Left kidney (tissue), 8 donors: ENCODE results near the gene TMEM269. TPM values are rescaled to one million over a fixed set of nuclear protein-coding genes. Genes with fewer than 3 reads are reported as not detected.
A peak's percentile ranks its signal among the peaks of the same experiment; 100 is the strongest.

Experiments
- DNase-seq: peaks from one replicate; pipeline ENCODE4 v3.0.0-alpha.2; 2013
- long read RNA-seq, 8 donors: transcript quantifications; one replicate each; lab custom pipeline, GENCODE V29; 2026
- polyA plus RNA-seq: library from polyadenylated mRNA; unstranded; fragments of 120-200 nt; gene quantifications from one replicate; pipeline ENCODE4 v1.2.1, GENCODE V29; 2013; ENCODE audit not compliant: insufficient read length

The TMEM269 gene, protein sequence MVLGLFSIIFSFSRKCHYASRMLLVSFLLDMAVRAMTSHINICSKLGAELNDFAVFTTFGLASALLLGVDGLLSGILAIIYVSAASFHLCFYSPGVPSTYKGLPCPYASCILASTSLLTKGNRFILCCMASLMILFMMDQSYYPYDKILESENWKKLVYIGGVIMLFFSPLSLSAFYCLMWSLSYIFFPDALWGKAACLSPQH
- 1.3 TPM for polyA plus RNA-seq
- long read RNA-seq, donor 1, partial matches to known transcripts, result 43 of 199 reads
- long read RNA-seq, donor 1, other reads (novel, unspliced or antisense), result 156 of 199 reads
- long read RNA-seq, donor 2, partial matches to known transcripts, result 30 of 160 reads
- long read RNA-seq, donor 2, other reads (novel, unspliced or antisense), result 130 of 160 reads
- long read RNA-seq, donor 3, partial matches to known transcripts, result 21 of 107 reads
- long read RNA-seq, donor 3, other reads (novel, unspliced or antisense), result 86 of 107 reads
- long read RNA-seq, donor 4, result 0 reads
- long read RNA-seq, donor 5, result 0 reads
- long read RNA-seq, donor 6, partial matches to known transcripts, result 41 of 184 reads
- long read RNA-seq, donor 6, other reads (novel, unspliced or antisense), result 143 of 184 reads
- long read RNA-seq, donor 7, result 0 reads
- long read RNA-seq, donor 8, result 0 reads

DNA sequence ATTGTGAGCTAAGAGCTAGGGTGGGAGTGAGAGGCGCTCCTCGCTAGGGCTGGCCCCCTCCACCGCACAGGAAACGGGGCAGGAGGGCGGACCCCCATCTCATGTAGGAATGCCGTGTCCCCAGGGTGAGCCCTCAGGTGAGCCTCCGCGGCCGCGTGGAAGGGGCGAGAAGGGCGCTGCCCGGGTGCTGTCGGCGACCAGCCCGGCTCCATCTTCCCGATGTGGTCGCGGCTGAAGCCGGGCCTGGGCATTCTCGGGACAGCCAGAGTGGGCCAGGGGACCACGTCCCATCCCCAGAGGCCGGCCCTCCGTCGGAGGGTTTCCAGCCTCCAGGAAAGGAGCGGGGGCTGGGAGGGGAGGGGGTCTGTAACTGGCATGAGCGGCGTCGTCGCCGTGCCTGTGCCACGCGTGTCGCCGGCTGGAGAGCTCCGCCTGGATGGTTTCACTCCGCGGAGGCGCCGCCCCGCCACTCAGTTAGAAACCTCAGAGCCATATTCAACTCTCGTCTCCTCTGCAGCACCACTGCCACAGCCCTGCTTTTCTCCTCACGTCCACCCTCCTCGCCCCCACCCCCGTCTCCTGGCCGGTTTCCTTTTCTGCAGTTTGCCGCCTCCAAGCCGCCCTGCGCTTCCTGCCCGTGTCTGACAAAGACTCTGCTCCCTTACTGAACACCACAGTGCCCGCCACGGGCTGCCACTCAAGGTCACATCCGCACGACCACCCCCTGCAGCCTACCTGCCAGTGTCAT is at the start of gene TMEM269:
Gene TMEM269 (plus strand): TSS at position 46 of the 748 bp plus-strand sequence. CDS start 4,903 bp downstream, outside the sequence.
- DNase-seq, result peak; percentile 12

DNA sequence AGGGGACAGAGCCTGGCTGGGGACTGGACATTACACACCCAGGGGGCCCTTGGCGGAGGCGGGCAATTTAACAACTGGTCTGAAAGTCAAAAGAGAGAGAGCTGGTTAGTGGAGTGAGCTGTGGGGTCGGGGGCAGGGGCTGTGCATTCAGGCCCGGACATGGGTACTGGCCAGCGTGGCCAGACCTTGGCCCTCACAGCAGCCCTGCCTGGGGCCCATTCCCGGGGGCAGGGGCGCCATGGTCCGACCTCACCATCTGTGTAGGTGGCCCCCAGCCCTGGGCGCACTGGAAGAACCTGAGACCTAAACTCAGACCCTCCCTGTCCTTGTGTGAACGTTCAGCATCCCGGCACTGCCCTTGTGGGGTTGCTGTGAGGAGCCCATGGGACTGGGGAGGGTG is 49.7 kb upstream of the TMEM269 start:
- DNase-seq, result no peak

DNA sequence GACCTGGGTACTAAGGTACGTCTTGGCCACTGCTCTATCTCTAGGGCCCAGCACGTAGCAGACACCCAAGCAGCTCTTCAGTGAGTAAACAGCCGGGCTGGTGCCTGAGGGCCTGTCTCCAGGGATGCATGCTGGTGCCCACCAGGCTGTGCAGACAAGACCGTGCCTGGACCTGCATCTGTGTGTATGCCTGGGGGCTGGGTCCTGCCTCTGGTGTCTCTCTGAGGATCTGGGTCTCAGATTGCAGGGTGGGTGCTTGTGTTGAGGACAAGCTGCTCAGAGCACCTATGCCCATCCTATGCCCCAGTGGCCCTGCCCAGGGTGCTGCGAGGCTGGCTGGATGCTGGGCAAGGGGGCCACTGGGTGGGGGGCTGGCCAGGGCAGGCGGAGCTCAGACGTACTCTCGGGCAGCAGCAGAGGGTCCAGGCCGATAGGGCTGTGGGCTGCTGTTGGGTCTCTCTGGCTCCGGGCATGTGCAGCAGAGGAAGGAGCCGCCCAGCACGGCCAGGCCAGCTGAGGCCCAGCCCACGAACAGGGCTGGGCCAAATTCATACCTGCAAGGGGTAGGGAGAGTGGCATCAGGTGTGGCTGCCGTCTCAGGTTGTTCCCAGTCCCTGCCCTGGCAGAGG is 49.2 kb upstream of the TMEM269 start:
- DNase-seq, result no peak

DNA sequence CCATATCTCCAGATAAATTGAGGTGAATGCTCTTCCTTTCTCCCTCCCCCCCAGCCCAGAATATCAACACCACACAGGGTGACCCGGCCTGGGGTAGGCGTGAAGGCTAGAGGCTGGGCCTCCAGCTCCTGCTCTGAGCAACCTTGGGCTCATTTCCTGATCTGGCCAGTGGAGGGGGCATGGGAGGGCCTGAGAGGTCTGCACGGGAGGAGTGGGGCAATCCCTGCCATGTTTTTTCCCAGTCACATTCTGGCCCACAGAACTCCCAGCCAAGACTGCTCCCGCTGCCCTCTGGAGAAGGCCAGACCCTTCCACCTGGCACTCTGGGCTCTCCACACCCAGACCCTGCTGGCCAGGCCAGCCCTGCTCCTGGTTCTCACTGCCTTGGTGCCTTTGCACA is 48.6 kb upstream of the TMEM269 start:
- no peak for DNase-seq

DNA sequence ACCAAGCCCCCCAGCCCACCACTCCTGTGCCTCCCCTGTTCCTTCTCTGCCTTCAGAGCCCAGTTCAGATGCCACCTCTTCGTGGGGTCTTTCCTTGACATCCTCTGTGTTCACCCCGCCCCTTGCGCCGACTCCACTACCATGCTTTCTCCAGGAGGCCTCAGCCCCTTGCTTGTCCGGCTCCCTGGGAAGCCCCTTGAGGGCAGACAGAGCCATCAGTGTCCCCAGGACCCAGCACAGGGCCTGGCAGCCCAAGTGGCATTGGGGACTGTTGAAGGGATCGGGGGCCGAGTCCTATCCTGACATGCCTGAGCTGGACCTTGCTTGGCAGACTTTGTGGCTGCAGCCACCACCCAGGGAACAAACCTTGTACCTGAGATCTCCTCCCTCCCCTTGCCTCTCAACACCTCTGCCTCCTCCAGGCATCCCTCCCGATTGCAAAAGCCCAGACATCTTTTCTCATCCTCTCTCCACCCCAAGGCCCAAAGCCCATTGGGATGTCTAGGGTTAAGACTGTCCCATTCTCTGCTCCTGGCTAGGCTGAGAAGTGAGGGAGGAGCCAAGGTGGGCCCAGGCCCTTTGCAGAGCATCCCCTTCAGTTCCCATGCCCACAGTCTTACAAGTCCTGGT is 48.1 kb upstream of the TMEM269 start:
- DNase-seq, result no peak

DNA sequence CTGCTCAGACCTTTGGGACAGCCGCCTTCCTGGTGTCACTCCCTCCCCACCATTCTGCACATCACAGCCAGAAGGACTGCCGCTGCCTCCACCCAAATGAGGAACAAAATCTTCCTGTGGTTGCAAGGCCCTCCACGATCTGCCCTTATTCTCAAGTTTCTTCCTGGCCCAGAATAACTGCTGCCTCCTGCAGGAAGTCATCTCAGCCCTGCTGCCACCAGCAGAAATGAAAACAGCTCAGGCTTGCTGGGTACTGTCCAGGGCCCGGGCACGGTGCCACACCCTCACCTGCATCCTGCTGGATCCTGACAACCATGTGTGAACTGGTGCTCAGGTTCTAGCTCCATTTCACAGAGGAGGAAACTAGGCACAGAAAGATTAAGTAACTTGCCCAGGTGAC is 47.5 kb upstream of the TMEM269 start:
- no peak for DNase-seq

DNA sequence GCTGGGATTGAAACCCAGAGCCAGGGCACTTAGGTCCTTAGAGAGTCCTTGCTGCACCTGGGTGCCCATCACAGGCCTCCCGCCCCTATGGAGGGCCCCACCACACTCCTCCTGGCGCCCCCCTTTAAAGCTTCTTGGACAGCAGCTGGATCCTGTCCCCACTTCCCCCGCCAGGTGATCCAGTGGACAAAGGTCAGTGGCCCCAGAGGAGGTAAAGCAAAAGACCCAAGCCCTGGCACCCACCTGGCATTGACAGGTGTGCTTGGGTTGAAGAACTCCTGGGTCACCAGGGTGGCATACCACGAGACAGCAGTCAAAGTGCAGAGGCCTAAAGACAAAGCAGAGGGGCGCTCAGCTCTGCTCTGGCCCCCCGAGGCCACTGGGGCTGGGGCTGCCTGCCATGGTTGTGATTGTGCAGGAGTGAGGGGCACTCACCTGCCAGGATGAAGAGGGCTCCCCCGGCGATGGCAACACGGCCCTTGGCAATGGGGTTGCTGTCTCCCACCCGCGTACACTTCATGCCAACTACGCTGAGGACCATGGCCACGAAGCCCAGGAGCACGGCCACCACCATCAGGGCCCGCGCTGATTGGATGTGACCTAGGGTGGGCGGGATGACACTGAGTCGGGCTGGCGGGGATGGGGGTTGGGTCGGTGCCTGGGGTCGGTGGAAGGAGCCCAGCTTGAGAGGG is 46.7 kb upstream of the TMEM269 start:
- DNase-seq, result no peak

DNA sequence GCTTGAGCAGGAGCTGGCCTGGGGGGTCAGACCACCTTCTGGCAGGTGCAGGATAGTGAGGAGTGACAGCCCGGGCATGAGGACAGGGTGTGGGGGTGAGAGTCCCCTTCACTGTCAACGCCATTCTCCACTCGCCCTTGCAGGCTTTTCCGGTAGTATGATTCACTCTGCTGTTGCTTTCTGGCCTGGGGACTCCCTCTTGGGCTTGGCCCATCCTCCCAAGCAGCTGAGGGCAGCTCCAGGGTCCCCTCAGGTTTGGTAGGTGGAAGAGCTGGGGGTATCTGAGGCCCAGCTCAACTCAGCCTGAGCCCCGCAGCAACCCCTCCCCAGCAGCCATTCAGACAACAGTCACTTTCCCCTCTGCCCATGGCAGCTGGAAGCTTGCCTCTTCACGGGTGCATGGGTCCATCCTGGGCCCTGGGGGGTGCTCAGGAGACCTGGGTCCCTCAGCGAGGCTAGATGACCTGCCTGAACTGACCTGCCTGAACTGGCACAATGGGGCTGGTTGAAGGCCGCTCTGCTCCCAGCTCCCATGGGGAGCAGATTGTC is 46.0 kb upstream of the TMEM269 start:
- DNase-seq, result no peak

DNA sequence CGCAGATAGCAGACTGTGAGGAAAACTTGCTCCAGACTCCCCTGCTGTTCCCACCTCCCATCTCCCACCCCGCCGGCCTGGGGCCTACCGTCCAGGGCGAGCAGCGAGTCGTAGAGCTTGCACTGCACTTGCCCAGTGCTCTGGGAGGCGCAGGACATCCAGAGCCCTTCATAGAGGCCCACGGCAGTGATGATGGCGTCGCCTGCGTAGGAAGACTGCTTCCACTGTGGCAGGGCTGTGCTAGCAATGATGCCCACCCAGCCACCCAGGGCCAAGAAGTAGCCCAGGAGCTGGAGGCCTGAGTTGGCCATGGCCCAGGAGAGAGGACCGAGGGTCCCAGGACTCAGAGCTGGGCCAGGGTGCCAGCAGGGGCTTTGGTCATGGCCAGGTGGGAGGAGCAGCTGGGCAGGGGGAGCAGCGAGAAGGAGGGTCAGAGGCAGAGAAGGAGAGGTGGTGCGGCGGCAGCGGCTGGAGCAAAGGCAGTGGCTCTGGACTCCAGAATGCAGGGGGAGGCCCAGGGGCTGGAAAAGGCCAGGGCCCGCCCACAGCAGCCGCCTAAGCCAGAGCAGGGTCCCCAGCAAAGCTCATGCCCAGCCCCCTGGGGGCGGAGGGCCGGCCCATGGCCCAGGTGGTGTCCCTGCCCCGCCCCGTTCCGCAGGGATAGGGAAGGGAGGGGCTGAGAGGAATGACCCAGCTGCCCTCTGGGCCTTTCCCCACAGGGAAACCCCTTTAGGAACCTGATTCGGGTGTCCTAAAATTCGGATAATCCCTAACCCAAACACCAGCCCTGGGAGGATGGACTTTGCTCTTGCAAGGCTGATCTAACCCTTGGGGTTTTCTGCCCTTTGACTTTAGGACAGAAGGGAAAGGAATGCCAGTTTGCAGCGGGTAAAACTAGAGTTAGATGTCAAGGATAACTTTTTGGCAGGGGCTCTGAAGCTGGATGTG is 44.8 kb upstream of the TMEM269 start, which contains the start of gene CLDN19:
Gene CLDN19 (minus strand): TSS at position 484 of the 948 bp plus-strand sequence. CDS start 173 bp downstream, at position 311.
- DNase-seq, result peak; percentile 45

DNA sequence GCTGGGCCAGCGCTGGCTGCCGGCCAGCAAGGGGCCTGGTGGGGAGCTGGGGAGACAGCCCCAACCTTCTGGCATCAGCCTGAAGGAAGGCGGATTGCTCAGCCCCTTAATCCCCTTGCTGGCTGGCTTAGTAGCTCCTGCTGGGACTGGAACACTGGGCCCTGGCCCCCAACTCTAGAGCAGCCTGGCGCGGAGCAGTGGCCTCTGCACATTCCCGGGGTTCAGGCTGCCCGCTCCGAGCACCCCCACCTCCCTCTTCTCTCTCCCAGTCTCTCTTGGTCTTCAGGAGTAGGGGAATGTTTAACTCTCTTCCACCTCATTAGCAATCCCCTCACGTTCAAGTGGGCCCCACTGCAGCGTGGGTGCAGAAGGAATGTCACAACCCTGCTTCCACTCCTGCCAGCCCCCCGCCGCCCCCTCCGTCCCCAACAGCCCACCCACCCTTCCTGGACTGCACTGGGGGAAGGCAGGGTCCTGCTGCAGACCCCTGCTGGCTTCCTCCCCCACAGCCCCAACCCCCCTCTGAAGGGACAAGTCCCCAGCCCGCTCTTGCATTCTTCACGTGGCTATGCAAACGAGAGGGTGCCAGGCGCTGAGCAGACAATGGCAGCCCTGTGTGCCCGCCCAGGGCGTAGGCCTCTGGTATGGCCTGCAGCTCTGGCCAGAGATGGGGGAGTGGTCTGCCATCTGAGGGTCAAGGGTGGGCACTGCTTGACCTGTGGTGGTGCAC is 43.8 kb upstream of the TMEM269 start:
- DNase-seq, result peak; percentile 46

DNA sequence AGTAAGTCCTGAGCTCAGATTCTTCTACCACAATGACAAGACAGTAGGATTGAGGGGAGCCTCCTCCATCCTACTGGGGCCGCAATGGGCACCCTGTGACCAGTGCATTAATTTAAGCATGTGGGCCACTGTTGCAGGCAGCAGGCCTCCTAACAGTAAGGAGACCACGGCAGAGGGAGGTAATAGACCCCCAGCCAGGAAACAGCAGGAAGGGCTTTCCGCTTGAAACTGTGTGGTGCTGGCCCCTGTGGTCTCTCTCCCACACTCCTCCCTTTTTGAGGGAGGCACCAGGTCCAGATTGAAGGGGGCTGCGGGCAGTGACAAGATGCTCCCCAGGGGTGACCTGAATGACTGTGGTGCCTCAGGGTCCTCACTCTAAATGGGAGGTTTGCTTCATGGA is 43.1 kb upstream of the TMEM269 start:
- DNase-seq, result no peak

DNA sequence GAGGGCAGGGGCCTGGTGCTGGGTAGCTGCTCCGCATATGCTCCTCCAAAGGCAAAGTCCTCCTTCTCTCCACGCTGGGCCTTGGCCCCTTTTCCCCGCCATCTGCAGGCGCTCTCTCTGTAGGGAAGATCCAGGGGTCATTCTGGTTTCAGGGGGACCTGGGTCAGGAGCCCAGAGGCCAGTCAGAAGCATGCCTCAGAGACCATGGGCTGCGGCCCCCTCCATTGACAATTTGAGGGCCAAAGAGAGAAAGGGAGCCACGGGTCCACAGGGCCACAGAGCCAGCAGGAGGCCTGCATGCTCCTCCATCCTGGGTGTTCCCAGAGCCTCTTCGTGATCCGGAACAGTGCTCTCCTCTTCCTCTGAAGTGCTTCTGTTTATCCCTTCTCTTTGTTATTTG is 42.6 kb upstream of the TMEM269 start:
- no peak for DNase-seq

DNA sequence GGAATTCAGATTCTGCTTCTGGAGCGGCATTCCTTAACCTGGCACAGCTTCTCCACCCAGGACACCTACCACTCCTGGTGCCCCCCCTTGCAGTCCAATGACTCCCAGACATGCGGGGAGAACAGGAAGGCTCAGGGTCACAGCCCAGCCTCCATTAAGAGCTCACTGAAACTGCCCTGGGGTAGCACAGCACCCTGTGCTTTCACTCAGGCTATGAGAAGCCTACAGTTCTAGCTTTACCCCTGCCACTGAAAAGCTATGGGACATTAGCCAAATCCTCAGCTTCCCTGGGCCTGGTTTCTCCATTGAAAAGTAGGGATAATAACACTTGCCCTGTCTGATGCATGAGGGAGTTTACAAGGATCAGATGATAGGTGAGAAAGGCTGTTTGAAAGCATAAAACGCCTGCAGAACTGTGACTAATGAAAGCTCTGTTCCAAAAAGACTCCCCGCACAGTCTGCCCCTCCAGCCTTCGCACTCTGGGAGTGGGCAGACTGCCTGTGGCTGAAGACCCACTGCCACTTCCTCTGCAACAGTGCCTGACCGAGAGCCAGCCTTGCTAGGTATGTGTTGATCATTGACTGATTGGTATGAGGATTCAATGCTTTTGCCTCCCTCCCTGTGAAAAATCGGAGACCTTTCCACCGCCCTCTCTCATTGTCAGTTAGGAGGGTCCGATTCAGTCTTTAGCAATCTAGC is 42.0 kb upstream of the TMEM269 start:
- DNase-seq, result no peak

DNA sequence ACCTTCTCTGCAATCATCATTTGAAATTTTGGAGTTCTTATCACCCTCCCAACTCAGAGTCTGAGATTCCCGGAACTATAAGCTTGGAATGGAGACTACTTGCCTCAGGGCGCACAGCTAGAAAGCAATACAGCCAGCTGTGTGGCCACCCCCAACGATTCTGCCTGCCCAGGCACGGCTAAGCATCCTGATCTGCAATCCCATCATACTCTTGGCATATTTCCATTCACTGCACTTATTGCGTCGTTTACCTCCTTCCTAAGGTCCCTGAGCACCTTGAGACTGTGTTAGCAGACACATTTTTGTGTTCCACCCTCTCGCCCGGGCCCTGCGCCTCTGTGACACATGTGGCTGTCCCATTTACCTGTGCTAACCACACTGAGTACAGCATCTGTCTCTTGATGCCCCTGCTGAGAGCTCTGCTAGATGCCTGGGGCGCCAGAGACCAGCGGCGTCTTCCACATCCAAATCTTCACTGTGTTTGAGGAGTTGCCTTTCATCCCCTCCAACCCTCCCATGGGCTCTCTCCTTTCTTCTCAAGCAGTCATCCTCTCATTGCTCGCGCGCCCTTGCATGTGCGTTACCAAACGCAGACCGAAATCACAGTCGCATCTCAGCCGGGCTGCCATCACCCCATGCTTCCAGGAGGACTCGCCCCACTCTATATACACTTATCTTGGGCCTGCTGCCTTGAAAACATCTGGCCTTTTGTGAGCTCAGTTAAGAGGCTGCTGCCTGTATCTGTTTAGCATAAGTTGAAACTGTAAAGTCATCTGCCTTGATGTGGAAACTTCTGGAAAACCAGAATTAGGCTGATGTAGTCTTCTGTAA is 41.3 kb upstream of the TMEM269 start:
- no peak for DNase-seq

DNA sequence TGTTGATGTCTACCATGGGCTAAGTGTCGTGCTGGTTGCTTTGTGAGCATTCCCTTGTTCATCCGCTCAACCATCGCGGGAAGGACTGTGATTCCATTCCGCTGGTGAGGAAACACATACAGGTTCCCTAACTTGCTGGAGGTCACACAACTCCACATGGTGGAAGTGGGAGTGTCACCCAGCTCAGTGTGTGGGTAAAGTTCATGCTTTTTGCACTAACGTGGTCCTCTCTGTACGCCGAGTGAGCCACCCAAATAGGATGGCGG is 40.7 kb upstream of the TMEM269 start:
- no peak for DNase-seq

DNA sequence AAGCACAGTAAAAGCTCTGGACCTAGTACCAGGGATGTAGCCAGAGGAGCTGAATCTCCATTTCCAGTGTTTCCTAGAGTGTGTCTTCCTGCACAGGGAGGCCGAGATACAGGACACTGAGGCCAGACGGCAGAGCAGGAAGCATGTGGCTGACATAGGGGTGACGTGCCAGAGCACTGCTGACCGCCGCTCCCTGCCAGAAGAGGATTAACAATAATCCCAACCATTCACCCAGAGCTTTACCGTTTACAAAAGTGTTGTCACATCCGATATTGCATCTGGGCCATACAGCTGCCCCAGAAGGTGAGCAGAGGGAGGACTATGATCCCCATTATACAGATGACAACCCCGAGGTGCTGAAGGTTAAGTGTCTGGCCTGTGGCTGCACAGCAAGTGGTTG is 38.9 kb upstream of the TMEM269 start:
- DNase-seq, result no peak

DNA sequence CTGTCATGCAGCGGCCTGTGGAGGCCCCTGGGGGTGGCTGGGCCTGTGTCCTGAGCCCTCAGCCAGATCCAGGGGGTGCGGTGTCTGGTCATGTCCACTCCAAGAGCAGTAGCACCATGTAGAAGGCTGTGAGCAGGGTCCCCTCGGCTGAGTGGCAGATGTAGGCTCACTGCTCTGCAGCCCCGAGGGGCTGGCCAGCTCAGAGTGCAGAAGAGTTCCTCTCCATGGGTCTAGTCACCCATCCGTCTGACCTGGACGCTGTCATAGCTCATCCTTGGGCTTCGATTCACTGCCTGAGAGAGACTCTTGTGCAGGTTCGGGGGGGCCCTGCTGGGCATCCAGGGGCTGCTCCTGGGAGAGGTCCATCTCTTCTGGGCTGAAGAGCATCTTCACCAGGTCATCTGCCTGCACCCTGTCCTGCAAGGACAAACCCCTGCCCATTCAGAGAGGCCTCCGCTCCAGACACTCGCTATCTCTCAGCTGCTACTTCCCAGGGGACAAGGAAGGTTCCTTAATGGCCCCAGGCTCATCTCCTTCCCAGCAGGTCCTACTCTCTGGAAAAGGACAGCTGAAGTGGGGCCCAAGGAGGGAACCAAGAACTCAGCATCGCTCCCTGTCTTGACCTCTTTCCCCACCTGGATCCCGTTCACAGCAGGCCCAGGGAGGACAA is 38.2 kb upstream of the TMEM269 start:
- no peak for DNase-seq
